ENCODE measurements around the gene ZNF655.
"Not testable (repeated sequence)": the region's sequence is repeated elsewhere in the genome, so short reads cannot be mapped to it uniquely, and the experiment has no call there.

The ZNF655 gene

GRCh38 chr7:99560834-99561736, 2.6 kb downstream of the ZNF655 start:
- no peak for DNase-seq (ENCODE audit: low spot score)

DNA sequence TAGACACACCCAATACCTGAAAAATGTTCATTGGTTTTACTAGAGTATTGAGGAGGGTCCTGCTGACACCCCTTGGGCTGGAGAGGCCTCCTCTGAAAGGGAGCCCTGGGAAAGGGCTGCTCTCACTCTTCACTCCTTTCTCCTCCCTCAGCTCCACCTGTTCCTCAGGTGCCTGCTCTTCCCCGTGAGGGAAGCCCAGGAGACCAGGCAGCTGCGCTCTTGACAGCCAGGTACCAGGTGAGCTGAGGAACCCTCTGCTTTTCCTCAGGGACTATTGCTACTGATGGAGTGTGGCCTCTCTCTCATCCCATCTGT, 3.3 kb downstream of the ZNF655 start:
- DNase-seq (ENCODE audit: low spot score), result no peak

DNA sequence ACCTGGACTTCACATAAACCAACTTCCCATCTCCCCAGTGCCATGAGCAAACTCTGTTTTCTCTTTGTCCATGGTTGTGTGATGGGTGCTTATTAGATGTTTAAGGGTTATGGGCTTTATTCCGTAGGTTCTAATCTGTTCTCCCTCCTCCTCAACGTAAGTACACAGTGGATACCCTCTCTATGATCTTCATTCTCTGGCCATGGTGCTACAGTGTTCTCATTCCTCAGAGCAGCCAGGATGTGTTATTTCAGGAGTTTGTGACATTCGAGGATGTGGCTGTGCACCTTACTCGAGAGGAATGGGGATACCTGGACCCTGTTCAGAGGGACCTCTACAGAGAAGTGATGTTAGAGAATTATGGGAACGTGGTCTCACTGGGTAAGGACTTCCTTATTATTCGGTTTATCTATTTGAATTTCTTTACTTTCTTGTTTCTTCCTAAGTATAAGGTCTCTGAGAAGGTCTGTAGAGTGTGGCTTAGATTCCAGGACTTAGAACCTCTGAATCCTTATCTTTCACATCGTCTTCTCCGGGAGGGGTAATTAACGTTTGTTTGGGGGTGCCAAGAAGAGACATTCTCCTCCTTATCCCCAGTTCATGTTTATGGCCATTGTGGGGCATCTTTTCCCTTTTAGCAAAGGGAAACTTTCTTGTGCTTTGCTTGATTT, 3.8 kb downstream of the ZNF655 start:
- DNase-seq (ENCODE audit: low spot score), result no peak

GRCh38 chr7:99562832-99563231, 4.4 kb downstream of the ZNF655 start:
- DNase-seq (ENCODE audit: low spot score), result no peak

DNA sequence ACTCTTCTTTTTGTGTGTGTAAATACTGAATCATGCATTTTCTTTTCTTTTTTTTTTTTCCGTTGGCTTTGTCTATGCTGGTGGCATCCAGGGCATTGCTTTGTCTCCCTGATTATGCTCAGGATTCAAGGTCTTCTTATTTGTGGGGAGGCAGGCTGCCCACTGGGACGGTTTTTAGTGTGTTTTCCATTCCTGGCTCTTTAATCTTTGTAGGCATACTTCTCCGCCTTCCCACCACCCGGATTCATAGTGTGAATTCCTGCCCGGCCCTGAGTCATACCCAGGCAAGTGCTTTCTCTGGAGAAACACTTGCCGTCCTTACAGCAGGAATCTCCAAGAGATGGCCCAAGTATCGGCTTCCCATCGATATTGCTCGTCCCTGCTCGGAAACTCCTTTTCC, 5.2 kb downstream of the ZNF655 start:
- DNase-seq (ENCODE audit: low spot score), result no peak

- DNase-seq (ENCODE audit: low spot score), result not testable (repeated sequence)
These were observed 10.3 kb downstream of the ZNF655 start for GRCh38 chr7:99568770-99569169.

- DNase-seq (ENCODE audit: low spot score), result no peak
These were observed 13.3 kb downstream of the ZNF655 start for GRCh38 chr7:99571768-99572167.

DNA sequence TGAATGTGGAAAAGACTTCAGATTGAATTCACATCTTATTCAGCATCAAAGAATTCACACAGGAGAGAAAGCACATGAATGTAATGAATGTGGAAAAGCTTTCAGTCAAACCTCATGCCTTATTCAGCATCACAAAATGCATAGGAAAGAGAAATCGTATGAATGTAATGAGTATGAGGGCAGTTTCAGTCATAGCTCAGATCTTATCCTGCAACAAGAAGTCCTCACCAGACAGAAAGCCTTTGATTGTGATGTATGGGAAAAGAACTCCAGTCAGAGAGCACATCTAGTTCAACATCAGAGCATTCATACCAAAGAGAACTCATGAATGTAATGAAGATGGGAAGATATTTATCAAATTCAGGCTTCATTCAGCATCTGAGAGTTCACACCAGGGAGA, 14.8 kb downstream of the ZNF655 start:
- no peak for DNase-seq (ENCODE audit: low spot score)

DNA sequence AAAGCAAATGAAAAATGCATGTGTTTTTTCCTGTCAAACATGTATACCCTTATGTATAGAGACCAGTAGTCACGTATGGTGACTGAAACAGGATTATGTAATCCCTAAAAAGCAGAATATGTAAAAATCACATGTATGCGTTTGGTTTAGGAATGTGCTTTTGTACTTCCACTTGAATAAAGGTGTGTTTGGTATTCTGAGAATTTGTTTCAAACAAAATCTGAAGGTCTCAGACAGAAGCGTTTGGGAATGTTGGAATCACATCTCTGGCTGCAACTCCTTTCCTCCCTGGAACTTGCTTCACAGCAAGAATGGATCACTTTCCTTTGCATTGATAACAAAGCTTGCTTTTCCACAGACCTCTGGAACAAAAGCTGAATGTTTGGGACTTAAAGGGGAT, 17.8 kb downstream of the ZNF655 start:
- DNase-seq (ENCODE audit: low spot score), result no peak

- DNase-seq (ENCODE audit: low spot score), result no peak
These were observed 21.0 kb downstream of the ZNF655 start for GRCh38 chr7:99579281-99579955.

GRCh38 chr7:99579956-99580777, 21.7 kb downstream of the ZNF655 start:
- DNase-seq (ENCODE audit: low spot score), result no peak

- DNase-seq (ENCODE audit: low spot score), result not testable (repeated sequence)
These were observed 22.4 kb downstream of the ZNF655 start for GRCh38 chr7:99580778-99581332.

- no peak for DNase-seq (ENCODE audit: low spot score)
These were observed 30.4 kb downstream of the ZNF655 start for GRCh38 chr7:99588868-99589267.

DNA sequence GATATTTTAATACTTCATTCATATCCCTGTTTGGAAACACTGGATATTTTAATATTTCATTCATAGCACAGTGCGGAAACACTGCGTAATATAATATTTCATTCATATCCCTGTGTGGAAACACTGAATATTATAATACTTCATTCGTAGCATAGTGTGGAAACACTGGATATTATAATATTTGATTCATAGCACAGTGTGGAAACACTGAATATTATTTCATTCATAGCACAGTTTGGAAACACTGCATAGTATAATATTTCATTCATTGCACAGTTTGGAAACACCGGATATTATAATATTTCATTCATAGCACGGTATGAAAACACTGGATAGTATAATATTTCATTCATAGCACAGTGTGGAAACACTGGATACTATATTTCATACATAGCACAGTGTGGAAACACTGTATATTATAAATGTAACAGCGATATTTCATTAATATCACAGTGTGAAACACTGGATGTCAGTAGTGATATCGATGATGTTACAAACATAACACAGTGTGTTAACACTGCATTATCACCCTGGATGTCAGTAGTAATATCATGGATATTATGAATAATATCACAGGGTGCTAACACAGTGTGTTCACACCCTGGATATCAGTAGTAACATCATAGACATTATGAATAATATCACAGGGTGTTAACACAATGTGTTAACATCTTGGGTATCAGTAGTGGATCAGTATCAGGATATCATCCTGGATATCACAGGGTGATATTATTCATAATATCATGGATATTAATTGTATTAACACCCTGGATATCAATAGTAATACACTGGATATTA, 36.7 kb downstream of the ZNF655 start:
- no peak for DNase-seq (ENCODE audit: low spot score)

GRCh38 chr7:99596408-99596955, 38.0 kb downstream of the ZNF655 start:
- no peak for DNase-seq (ENCODE audit: low spot score)

- DNase-seq (ENCODE audit: low spot score), result no peak
These were observed 39.5 kb downstream of the ZNF655 start, which contains the start of gene TMEM225B for GRCh38 chr7:99597762-99598501. Gene TMEM225B (plus strand): TSS chr7:99598267. CDS start chr7:99604389, 6,122 bp downstream.

GRCh38 chr7:99599836-99600235, 41.4 kb downstream of the ZNF655 start:
- no peak for DNase-seq (ENCODE audit: low spot score)

DNA sequence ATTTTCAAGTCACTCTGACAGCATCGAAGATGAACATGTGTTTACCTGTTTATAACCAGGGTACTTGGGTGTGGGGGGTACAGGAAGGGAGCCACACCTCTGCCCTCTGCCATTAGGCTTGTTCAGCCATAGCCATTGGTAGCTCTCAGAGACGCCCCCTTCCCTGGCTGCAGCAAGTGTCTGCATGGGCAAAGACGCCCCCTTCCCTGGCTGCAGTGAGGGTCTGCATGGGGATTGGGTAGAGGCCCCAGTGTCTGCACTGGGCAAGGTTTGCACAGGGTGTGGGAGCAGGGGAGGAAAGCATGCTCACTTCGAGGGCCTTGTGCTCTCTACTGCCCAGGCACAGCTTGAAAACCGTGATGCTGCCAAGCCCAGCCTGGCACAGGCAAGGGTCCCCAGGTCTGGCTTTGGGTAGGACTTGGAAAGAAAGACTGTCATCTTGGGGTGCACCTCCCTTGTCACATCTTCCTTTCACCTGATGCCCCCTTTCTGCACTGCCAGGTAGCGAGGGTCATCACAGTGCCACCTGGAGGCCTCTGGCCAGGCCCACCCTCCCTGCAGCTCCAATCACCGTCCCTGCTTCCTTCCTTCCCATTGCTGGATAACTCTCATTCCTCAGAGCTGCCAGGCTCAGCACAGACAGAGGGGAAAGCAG, 43.3 kb downstream of the ZNF655 start:
- no peak for DNase-seq (ENCODE audit: low spot score)

DNA sequence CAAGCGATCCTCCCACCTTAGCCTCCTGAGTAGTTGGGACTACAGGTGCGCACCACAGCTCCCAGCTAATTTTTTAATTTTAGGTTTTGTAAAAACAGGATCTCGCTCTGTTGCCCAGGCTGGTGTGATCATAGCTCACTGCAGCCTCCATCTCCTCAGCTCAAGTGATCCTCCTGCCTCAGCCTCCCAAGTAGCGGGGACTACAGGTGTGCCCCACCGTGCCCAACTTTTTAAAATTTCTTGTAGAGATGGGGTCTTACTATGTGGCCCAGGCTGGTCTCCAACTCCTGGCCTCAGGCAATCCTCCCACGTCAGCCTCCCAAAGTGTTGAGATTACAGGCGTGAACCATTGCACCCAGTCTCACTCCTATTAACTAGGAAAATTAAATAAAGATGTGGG, 47.1 kb downstream of the ZNF655 start:
- no peak for DNase-seq (ENCODE audit: low spot score)
